GM12873 (cell line): ENCODE data around the gene CSRP3.

ENCODE experiments used
- CTCF ChIP-seq: IDR thresholded peaks from 2 replicates; pipeline ENCODE4 v1.5.1; 2012; ENCODE audit warnings: low read depth, mild to moderate bottlenecking, moderate library complexity, low read length, control low read depth; ENCODE audit not compliant: insufficient read depth; ENCODE audit errors: missing control alignments

CSRP3 gene

GRCh38 chr11:19164230-19164855 lies 37.4 kb downstream of the CSRP3 start:
- TF ChIP-seq CTCF: no peak

- TF ChIP-seq CTCF: no peak
Observed at GRCh38 chr11:19163617-19164016, 38.2 kb downstream of the CSRP3 start.

GRCh38 chr11:19162951-19163505 lies 38.8 kb downstream of the CSRP3 start:
- TF ChIP-seq CTCF: no peak

GRCh38 chr11:19161651-19162050 lies 40.1 kb downstream of the CSRP3 start:
- no peak for TF ChIP-seq CTCF

- TF ChIP-seq CTCF: no peak
Observed at GRCh38 chr11:19160847-19161246, 40.9 kb downstream of the CSRP3 start.

- no peak for TF ChIP-seq CTCF
Observed at GRCh38 chr11:19156892-19157291, 44.9 kb downstream of the CSRP3 start.

- TF ChIP-seq CTCF: no peak
Observed at GRCh38 chr11:19145319-19145718, 56.5 kb downstream of the CSRP3 start.

GRCh38 chr11:19134004-19134403 lies 67.8 kb downstream of the CSRP3 start:
- TF ChIP-seq CTCF: no peak
